A673 (cell line): Measurements from ENCODE around the gene SLC43A3. TPM values are rescaled to one million over a fixed set of nuclear protein-coding genes. Genes with fewer than 3 reads are reported as not detected.

Experiments used
- BruUV-seq: library from RNA; stranded (reverse); fragments of 400-500 nt; replicated peaks from 2 replicates; lab custom pipeline; 2021; lab: Mats Ljungman, UMichigan
- CTCF ChIA-PET: fragments of 300-600 bp; sonication (Branson Sonifier 250); formaldehyde crosslinking; loops from one replicate; lab custom pipeline; 2022; ENCODE audit warnings: antibody characterized with exemption; lab: Charles Lee
- POLR2A ChIA-PET: fragments of 300-600 bp; sonication (Branson Sonifier 250); formaldehyde crosslinking; loops from one replicate; lab custom pipeline; 2022; ENCODE audit warnings: antibody characterized with exemption; ENCODE audit not compliant: low non-redundant PET; lab: Charles Lee
- DNase-seq: peaks from one replicate; pipeline ENCODE4 v3.0.0-alpha.2; 2015; ENCODE audit warnings: low spot score
- H3K27ac ChIP-seq: fragments of 200-600 bp; sonication (generic); 2 replicates; pipeline ENCODE4 v1.5.1; 2016; ENCODE audit warnings: mixed run types, low read depth, mild to moderate bottlenecking, mixed read lengths, antibody characterized with exemption, low read length; ENCODE audit not compliant: poor library complexity, severe bottlenecking
- H3K27me3 ChIP-seq: fragments of 200-600 bp; sonication (generic); replicated peaks from 2 replicates; pipeline ENCODE4 v1.6.1; 2017; ENCODE audit warnings: mixed run types, low read depth, mild to moderate bottlenecking, mixed read lengths, antibody characterized with exemption, low read length; ENCODE audit not compliant: insufficient read depth, poor library complexity
- H3K36me3 ChIP-seq: fragments of 200-600 bp; sonication (generic); 2 replicates; pipeline ENCODE4 v1.6.1; 2016; ENCODE audit warnings: mixed run types, mild to moderate bottlenecking, mixed read lengths, antibody characterized with exemption, low read length; ENCODE audit not compliant: insufficient read depth, poor library complexity, severe bottlenecking
- H3K4me1 ChIP-seq: fragments of 200-600 bp; sonication (generic); 2 replicates; pipeline ENCODE4 v1.6.1; 2017; ENCODE audit warnings: mixed run types, mild to moderate bottlenecking, mixed read lengths, antibody characterized with exemption, low read length; ENCODE audit not compliant: insufficient read depth, poor library complexity, severe bottlenecking
- H3K4me3 ChIP-seq: fragments of 200-600 bp; sonication (generic); 2 replicates; pipeline ENCODE4 v1.5.1; 2016; ENCODE audit warnings: low read depth, mixed run types, mild to moderate bottlenecking, mixed read lengths, low read length; ENCODE audit not compliant: poor library complexity, severe bottlenecking
- H3K9me3 ChIP-seq: fragments of 200-600 bp; sonication (generic); 2 replicates; pipeline ENCODE4 v1.6.1; 2016; ENCODE audit warnings: mixed run types, low read depth, mild to moderate bottlenecking, mixed read lengths, antibody characterized with exemption, low read length; ENCODE audit not compliant: poor library complexity, severe bottlenecking
- EZH2 ChIP-seq: fragments of 200-600 bp; sonication (generic); IDR thresholded peaks from 2 replicates; pipeline ENCODE4 v1.6.1; 2017; ENCODE audit warnings: borderline replicate concordance, low read depth, mild to moderate bottlenecking, mixed read lengths, antibody characterized with exemption, low read length; ENCODE audit not compliant: poor library complexity, severe bottlenecking
- intact Hi-C: fragments of 100-400 bp; cut with micrococcal nuclease; formaldehyde crosslinking; loops from one replicate; pipeline ENCODE4 v1.10.0; 2022; ENCODE audit not compliant: unreplicated experiment
- total RNA-seq: library from RNA; stranded (reverse); gene quantifications from 2 replicates; pipeline ENCODE4 v1.2.3, GENCODE V29; 2021
- TF ChIP-seq, protein P1 (sequence below): fragments of 300-800, 200-600 bp; sonication (generic); conservative IDR thresholded peaks from 2 replicates; pipeline ENCODE4 v1.5.1; 2017; ENCODE audit warnings: low read depth, mild to moderate bottlenecking, antibody characterized with exemption, low read length, moderate library complexity, mixed read lengths

SLC43A3 gene
- total RNA-seq, 1 experiment from 2014 or later, result 142 TPM

DNA sequence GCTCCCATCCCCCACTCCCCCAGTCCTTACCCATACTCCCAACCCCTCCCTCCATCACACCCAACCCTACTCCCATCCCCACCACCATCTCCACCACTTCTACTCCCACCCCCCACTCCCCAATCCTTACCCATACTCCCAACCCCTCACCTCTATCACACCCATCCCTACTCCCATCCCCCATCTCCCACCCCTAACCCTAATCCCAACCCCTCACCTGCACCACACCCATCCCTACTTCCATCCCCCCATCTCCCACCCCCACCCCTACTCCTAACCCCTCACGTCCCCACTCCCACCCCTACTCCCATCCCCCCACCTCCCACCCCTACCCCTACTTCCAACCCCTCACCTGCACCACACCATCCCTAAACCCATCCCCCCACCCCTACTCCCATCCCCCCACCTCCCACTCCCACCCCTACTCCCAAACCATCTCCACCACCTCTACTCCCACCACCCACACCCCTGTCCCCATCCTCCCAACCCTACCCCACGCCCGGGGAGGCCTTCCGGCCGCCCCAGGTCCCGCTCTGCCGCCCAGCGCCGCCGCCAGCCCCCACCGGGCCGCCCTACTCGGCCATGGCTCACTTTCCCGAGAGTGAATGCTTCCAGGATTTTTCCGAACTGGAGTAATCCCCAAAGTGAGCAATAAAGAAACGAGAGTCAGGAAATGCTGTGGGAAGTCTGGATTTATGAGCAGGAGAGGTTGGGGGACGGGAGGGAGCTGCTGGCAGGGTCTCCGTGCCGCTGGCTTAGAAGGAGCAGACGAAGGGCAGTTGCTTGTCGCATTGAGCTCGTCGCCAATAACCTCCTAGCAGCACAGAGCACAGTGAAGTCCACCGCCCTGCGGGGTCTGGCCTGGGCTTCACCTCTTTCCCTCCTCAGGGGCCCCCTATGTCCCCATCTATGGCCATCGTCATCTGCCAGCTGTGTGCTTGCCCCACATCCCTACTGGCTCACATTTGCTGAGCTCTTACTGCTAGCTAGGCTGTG is 50.5 kb downstream of the SLC43A3 start:
- no peak overlapping the region for H3K4me3 ChIP-seq
- H3K27me3 ChIP-seq, result peaks cover 32% of the 10 kb centered on the region
- H3K27ac ChIP-seq, result no peak overlapping the region
- no peaks in the 10 kb centered on the region for H3K9me3 ChIP-seq
- peak; percentile 14 for DNase-seq
- TF ChIP-seq, protein P1, sequence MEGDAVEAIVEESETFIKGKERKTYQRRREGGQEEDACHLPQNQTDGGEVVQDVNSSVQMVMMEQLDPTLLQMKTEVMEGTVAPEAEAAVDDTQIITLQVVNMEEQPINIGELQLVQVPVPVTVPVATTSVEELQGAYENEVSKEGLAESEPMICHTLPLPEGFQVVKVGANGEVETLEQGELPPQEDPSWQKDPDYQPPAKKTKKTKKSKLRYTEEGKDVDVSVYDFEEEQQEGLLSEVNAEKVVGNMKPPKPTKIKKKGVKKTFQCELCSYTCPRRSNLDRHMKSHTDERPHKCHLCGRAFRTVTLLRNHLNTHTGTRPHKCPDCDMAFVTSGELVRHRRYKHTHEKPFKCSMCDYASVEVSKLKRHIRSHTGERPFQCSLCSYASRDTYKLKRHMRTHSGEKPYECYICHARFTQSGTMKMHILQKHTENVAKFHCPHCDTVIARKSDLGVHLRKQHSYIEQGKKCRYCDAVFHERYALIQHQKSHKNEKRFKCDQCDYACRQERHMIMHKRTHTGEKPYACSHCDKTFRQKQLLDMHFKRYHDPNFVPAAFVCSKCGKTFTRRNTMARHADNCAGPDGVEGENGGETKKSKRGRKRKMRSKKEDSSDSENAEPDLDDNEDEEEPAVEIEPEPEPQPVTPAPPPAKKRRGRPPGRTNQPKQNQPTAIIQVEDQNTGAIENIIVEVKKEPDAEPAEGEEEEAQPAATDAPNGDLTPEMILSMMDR, result no peak
- no peak for TF ChIP-seq EZH2
- POLR2A ChIA-PET, result interaction anchor here (0.5 kb wide), 1 partner anchor 21 kb away, joined by 7 read pairs; no protein-coding TSS in a partner anchor
- no peaks in the 10 kb centered on the region for H3K4me1 ChIP-seq
- CTCF ChIA-PET, result no interaction called here
- no peaks in the 10 kb centered on the region for H3K36me3 ChIP-seq
- intact Hi-C loops, result no loop called here
- BruUV-seq, result no TSS peak

- H3K9me3 ChIP-seq, result no peaks in the 10 kb centered on the region
- no peak overlapping the region for H3K27ac ChIP-seq
- no TSS peak for BruUV-seq
- ChIA-PET POLR2A (no interaction called here), CTCF (no interaction called here)
- H3K36me3 ChIP-seq, result no peaks in the 10 kb centered on the region
- intact Hi-C loops, result no loop called here
- DNase-seq, result no peak
- no peak overlapping the region for H3K4me3 ChIP-seq
- peaks cover 25% of the 10 kb centered on the region for H3K27me3 ChIP-seq
- TF ChIP-seq, protein P1, result no peak
- no peak for TF ChIP-seq EZH2
- no peaks in the 10 kb centered on the region for H3K4me1 ChIP-seq
Observed at GRCh38 chr11:57375490-57375889, 51.4 kb downstream of the SLC43A3 start.

DNA sequence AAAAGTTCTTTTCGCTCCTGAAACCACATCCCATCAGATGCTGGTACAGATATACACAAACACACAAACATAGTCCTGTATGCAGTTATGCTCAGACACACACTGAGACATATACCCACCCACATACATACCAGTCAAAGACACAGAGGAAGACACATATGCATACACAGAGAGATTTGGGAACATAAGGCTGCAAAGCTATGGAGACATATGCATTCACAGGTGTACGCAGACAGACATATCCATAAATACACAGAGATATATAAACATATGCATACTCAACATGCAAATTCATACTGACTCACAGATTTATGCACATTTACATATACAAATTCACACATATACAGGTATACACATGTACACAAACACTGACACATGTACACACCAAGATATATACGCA is 52.0 kb downstream of the SLC43A3 start:
- TF ChIP-seq EZH2, result no peak
- Histone ChIP-seq H3K27me3 (peaks cover 25% of the 10 kb centered on the region), H3K4me1 (no peaks in the 10 kb centered on the region), H3K9me3 (no peaks in the 10 kb centered on the region), H3K4me3 (no peak overlapping the region), H3K36me3 (no peaks in the 10 kb centered on the region), H3K27ac (no peak overlapping the region)
- POLR2A ChIA-PET, result no interaction called here
- no TSS peak for BruUV-seq
- intact Hi-C loops, result no loop called here
- DNase-seq, result no peak
- CTCF ChIA-PET, result interaction anchor here (0.7 kb wide), 1 partner anchor 36 kb away, joined by 5 read pairs; no protein-coding TSS in a partner anchor
